Activated T-helper 1 cell treated with anti-CD3 and anti-CD28 coated beads, Interleukin-12 subunit alpha, Interleukin-12 subunit beta, Interleukin-2, Interleukin-4 antibody, amounts not matched to agents 30 ng/mL and 10 ng/mL and 1 ng/mL, durations not matched to agents 14 hours and 24 hours and 36 hours (primary cell): ENCODE data around the gene CST9. TPM values are rescaled to one million over a fixed set of nuclear protein-coding genes. Genes with fewer than 3 reads are reported as not detected.
"Not testable (repeated sequence)": the region's sequence is repeated elsewhere in the genome, so short reads cannot be mapped to it uniquely, and the experiment has no call there.

Experiments used
- DNase-seq: peaks from one replicate; pipeline ENCODE4 v3.0.0; 2021; ENCODE audit warnings: low spot score
- H3K27ac Mint-ChIP-seq: one replicate; pipeline ENCODE4 v1.8.0; 2021; ENCODE audit warnings: mild to moderate bottlenecking, mixed read lengths
- H3K27me3 Mint-ChIP-seq: one replicate; pipeline ENCODE4 v1.8.0; 2022; ENCODE audit warnings: mild to moderate bottlenecking, moderate library complexity, mixed read lengths; ENCODE audit not compliant: insufficient read depth
- H3K36me3 Mint-ChIP-seq: one replicate; pipeline ENCODE4 v1.8.0; 2021; ENCODE audit warnings: low read depth, mixed read lengths
- H3K4me1 Mint-ChIP-seq: one replicate; pipeline ENCODE4 v1.8.0; 2021; ENCODE audit warnings: low read depth, mixed read lengths
- H3K4me3 Mint-ChIP-seq: one replicate; pipeline ENCODE4 v1.8.0; 2021; ENCODE audit warnings: mild to moderate bottlenecking, moderate library complexity, mixed read lengths
- H3K9me3 Mint-ChIP-seq: one replicate; pipeline ENCODE4 v1.8.0; 2021; ENCODE audit warnings: mixed read lengths
- intact Hi-C: fragments of 100-400 bp; cut with micrococcal nuclease; formaldehyde crosslinking; loops from one replicate; pipeline ENCODE4 v1.15.1; 2024
- total RNA-seq: library from RNA; stranded (reverse); gene quantifications from 2 replicates; pipeline ENCODE4 v1.2.3, GENCODE V29; 2022

Gene CST9
- total RNA-seq, 1 donor from 2014 or later = not detected

GRCh38 chr20:23585449-23585807, 20.3 kb downstream of the CST9 start:
- H3K4me3 Mint-ChIP-seq = no peak overlapping the region
- H3K9me3 Mint-ChIP-seq = no peaks in the 10 kb centered on the region
- DNase-seq = no peak
- no peaks in the 10 kb centered on the region for H3K36me3 Mint-ChIP-seq
- H3K27me3 Mint-ChIP-seq = peaks cover 2% of the 10 kb centered on the region
- no peaks in the 10 kb centered on the region for H3K4me1 Mint-ChIP-seq
- H3K27ac Mint-ChIP-seq = no peak overlapping the region
- intact Hi-C loops = no loop called here

DNA sequence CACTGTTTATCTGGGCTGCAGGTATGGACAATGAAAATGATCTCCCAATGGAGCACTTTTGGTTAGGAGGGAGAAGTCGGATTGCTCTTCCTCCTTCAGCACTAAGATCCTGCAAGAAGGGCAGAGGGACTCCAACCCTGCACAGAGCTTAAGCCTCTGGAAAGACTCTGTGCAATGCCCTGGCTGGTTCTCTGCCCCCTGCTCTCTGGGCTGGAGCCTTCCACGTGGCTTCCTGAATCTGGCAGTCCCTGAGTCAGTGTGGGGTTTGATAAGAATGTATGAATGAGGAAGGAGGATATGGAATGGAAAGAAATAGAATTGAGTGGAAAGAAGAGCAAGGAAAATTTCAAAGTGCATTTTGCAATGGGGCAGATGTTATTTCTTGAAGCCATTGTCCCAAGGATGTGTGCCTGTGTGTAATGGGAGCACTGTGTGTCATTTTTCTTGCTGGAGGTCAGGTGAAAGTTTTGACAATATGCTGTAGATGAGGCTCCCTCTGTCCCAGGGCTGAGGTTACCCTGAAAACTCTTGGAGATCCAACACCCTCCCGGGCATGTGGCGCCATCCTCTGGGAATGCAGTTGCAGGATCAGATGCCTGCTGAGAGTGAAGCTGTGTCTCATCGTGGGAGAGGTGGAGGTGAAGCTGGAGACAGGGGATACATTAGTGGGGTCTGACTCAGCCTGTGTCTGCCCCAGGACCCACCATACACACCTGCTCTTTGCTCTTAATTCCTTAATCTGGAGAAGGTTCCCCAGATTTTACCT, 21.1 kb downstream of the CST9 start:
- H3K4me3 Mint-ChIP-seq = no peak overlapping the region
- H3K9me3 Mint-ChIP-seq = no peaks in the 10 kb centered on the region
- no peaks in the 10 kb centered on the region for H3K4me1 Mint-ChIP-seq
- no peak for DNase-seq
- H3K27me3 Mint-ChIP-seq = peaks cover 2% of the 10 kb centered on the region
- intact Hi-C loops = no loop called here
- no peaks in the 10 kb centered on the region for H3K36me3 Mint-ChIP-seq
- no peak overlapping the region for H3K27ac Mint-ChIP-seq

GRCh38 chr20:23583526-23583925, 22.2 kb downstream of the CST9 start:
- intact Hi-C loops = no loop called here
- DNase-seq = no peak
- H3K27me3 Mint-ChIP-seq = peaks cover 2% of the 10 kb centered on the region
- H3K36me3 Mint-ChIP-seq = no peaks in the 10 kb centered on the region
- H3K27ac Mint-ChIP-seq = no peak overlapping the region
- no peaks in the 10 kb centered on the region for H3K4me1 Mint-ChIP-seq
- H3K9me3 Mint-ChIP-seq = no peaks in the 10 kb centered on the region
- no peak overlapping the region for H3K4me3 Mint-ChIP-seq

- no peak overlapping the region for H3K4me3 Mint-ChIP-seq
- H3K9me3 Mint-ChIP-seq = no peaks in the 10 kb centered on the region
- H3K27ac Mint-ChIP-seq = no peak overlapping the region
- no peaks in the 10 kb centered on the region for H3K36me3 Mint-ChIP-seq
- intact Hi-C loops = no loop called here
- no peaks in the 10 kb centered on the region for H3K27me3 Mint-ChIP-seq
- no peak for DNase-seq
- no peaks in the 10 kb centered on the region for H3K4me1 Mint-ChIP-seq
Observed at GRCh38 chr20:23582293-23582692, 23.4 kb downstream of the CST9 start.

DNA sequence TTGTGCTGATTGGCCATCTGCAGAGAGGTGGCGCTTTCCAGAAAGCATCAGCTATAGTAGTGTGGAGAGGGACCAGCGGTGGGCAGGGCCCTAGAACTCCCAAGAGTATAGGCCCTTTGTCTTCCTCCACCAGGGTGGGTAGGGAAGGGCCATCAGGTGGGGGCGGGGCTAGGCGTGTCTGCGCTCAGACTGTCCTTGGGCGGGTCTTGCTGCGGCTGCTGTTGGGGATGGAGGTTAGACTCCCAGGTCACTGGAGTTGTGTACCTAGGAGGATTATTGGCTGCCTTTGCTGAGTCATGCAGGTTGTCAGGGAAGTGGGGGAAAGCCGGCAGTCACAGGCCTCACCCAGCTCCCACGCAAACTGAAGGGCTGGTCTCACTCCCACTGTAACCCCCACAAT, 23.9 kb downstream of the CST9 start:
- H3K27ac Mint-ChIP-seq, DNase-seq, H3K4me3 Mint-ChIP-seq, H3K36me3 Mint-ChIP-seq, H3K9me3 Mint-ChIP-seq, intact Hi-C loops, H3K27me3 Mint-ChIP-seq, H3K4me1 Mint-ChIP-seq: not testable (repeated sequence)

- H3K4me3 Mint-ChIP-seq = no peak overlapping the region
- H3K36me3 Mint-ChIP-seq = no peaks in the 10 kb centered on the region
- peaks cover 2% of the 10 kb centered on the region for H3K27me3 Mint-ChIP-seq
- H3K27ac Mint-ChIP-seq = no peak overlapping the region
- no peaks in the 10 kb centered on the region for H3K9me3 Mint-ChIP-seq
- no peaks in the 10 kb centered on the region for H3K4me1 Mint-ChIP-seq
- DNase-seq = no peak
- intact Hi-C loops = no loop called here
Observed at GRCh38 chr20:23574977-23575376, 30.7 kb downstream of the CST9 start.

DNA sequence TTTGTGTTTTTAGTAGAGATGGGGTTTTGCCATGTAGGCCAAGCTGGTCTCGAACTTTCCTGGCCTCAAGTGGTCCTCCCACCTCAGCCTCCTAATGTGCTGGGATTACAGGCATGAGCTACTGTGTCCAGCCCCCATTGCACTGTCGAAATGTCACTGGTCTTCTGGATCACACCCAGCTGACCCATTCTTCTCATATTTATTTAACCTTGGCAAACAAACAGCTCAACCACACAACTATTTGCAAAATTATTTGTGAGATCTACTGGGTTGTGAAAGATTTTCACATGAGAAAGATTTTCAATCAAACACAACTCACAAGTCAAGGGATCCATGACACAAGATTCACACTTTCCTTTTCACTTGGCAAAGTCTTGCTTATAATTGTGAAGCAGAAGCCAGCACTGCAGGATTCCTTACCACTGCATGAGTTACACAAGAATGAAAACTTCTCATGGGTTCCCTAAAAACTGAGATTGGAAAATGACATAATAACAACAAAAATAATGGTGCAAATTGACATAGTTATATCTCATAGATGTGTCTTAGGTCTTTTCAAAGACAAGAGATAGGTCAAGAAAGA, 35.4 kb downstream of the CST9 start:
- Mint-ChIP-seq H3K27me3 (peaks cover 2% of the 10 kb centered on the region), H3K4me1 (no peaks in the 10 kb centered on the region), H3K36me3 (no peaks in the 10 kb centered on the region), H3K4me3 (no peak overlapping the region), H3K27ac (no peak overlapping the region), H3K9me3 (no peaks in the 10 kb centered on the region)
- intact Hi-C loops = no loop called here
- DNase-seq = no peak

- Mint-ChIP-seq H3K27ac (no peak overlapping the region), H3K27me3 (no peaks in the 10 kb centered on the region), H3K36me3 (no peaks in the 10 kb centered on the region), H3K4me3 (no peak overlapping the region), H3K4me1 (no peaks in the 10 kb centered on the region), H3K9me3 (no peaks in the 10 kb centered on the region)
- intact Hi-C loops = no loop called here
- DNase-seq = no peak
Observed at GRCh38 chr20:23569570-23569969, 36.1 kb downstream of the CST9 start.

GRCh38 chr20:23568971-23569330, 36.8 kb downstream of the CST9 start:
- H3K4me3 Mint-ChIP-seq = no peak overlapping the region
- intact Hi-C loops = no loop called here

DNA sequence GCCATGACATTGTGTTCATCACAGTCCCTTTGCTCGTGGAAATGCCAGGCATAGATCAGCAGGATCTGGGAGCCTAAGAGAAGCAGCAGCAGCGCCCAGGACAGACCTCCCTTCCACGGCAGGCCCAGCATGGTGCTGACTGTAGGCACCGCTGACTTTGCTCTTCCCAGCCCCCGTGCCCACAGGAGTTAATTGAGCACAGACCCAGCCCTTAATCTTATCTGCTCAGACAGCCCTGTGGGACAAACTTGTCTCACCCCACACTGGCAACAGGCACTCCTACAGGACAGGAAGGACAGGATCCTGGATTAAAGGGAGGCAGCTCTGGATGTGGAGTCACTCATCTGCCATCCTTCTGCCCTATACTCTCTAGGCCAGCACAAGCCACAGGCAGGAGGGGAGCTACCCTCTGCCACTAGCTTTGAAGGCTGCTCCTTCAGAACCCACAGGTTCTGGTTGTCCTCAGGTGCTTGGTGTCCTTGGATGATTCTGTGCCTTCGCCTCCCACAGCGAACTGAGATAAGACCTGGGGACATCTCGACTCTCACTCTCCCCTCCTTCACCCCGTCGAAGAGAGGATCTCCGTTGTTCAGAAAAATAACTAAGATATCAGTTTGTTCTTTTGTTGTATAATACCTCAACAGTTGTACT, 37.3 kb downstream of the CST9 start, which contains the start of gene CST9L:
Gene CST9L, minus strand, starts transcription at position 165 of the 651 bp plus-strand sequence. Its CDS starts 34 bp downstream, at position 131.
- no peaks in the 10 kb centered on the region for H3K27me3 Mint-ChIP-seq
- no peak for DNase-seq
- H3K4me3 Mint-ChIP-seq = no peak within 1 kb of the TSS
- intact Hi-C loops = no loop called here
- no peaks in the 10 kb centered on the region for H3K4me1 Mint-ChIP-seq
- no peaks in the 10 kb centered on the region for H3K9me3 Mint-ChIP-seq
- no peaks in the 10 kb centered on the region for H3K36me3 Mint-ChIP-seq
- H3K27ac Mint-ChIP-seq = no peak within 1 kb of the TSS

More at GRCh38 chr20:23568971-23569330, 36.8 kb downstream of the CST9 start:
- no peak overlapping the region for H3K27ac Mint-ChIP-seq
- no peaks in the 10 kb centered on the region for H3K9me3 Mint-ChIP-seq
- DNase-seq = no peak
- no peaks in the 10 kb centered on the region for H3K4me1 Mint-ChIP-seq
- H3K36me3 Mint-ChIP-seq = no peaks in the 10 kb centered on the region
- no peaks in the 10 kb centered on the region for H3K27me3 Mint-ChIP-seq

- no peaks in the 10 kb centered on the region for H3K4me1 Mint-ChIP-seq
- no peak for DNase-seq
- H3K27me3 Mint-ChIP-seq = no peaks in the 10 kb centered on the region
- H3K4me3 Mint-ChIP-seq = no peak overlapping the region
- no peaks in the 10 kb centered on the region for H3K36me3 Mint-ChIP-seq
- H3K27ac Mint-ChIP-seq = no peak overlapping the region
- peaks cover 8% of the 10 kb centered on the region for H3K9me3 Mint-ChIP-seq
- intact Hi-C loops = no loop called here
Observed at GRCh38 chr20:23566199-23566932, 39.4 kb downstream of the CST9 start.

DNA sequence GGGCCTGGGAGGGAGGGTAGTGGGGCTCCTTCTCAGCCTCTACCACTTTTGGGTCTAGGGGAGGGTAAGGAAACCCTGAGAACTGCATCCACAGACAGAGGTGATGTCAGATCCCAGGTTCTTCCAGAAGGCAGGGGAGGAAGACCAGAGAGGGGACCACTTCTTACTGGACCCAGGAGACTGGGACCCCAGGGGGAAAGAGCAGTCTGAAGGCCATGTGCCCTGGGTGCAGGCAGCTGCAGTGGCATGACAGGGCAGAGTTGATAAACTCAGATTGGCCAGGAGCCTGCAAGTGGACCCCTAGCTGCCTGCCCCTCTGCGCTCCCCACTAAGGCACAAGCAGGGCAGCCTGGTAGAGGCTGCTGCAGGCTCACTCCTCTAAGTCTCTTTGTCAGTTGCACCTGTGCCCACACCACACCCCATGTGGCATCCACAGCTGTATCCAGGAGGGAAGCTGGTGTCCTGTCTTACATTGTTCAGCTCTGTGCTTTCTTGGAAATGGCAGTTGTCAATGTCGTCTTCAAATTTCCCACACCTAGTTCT, 40.1 kb downstream of the CST9 start:
- Mint-ChIP-seq H3K9me3 (peaks cover 8% of the 10 kb centered on the region), H3K4me3 (no peak overlapping the region), H3K36me3 (no peaks in the 10 kb centered on the region), H3K4me1 (no peaks in the 10 kb centered on the region), H3K27me3 (no peaks in the 10 kb centered on the region), H3K27ac (no peak overlapping the region)
- intact Hi-C loops = no loop called here
- no peak for DNase-seq

GRCh38 chr20:23564927-23565326, 40.8 kb downstream of the CST9 start:
- DNase-seq = no peak
- Mint-ChIP-seq H3K27ac (no peak overlapping the region), H3K27me3 (no peaks in the 10 kb centered on the region), H3K4me1 (no peaks in the 10 kb centered on the region), H3K4me3 (no peak overlapping the region), H3K36me3 (no peaks in the 10 kb centered on the region), H3K9me3 (peaks cover 10% of the 10 kb centered on the region)
- intact Hi-C loops = no loop called here
